NT2/D1 (cell line): ENCODE results near the gene UBXN1.
"Not testable (repeated sequence)": the region's sequence is repeated elsewhere in the genome, so short reads cannot be mapped to it uniquely, and the experiment has no call there.

Experiments used
- DNase-seq: peaks from one replicate; pipeline ENCODE4 v3.0.0-alpha.2; 2011; ENCODE audit warnings: low read depth, low spot score
- H3K27me3 ChIP-seq: 2 replicates; pipeline ENCODE4 v1.6.0; 2011; ENCODE audit warnings: mild to moderate bottlenecking; ENCODE audit not compliant: insufficient read length, insufficient read depth
- H3K36me3 ChIP-seq: 2 replicates; pipeline ENCODE4 v1.6.1; 2011; ENCODE audit warnings: mild to moderate bottlenecking, low read length, mixed read lengths; ENCODE audit not compliant: insufficient read depth, insufficient read length
- H3K4me1 ChIP-seq: 2 replicates; pipeline ENCODE4 v1.5.1; 2011; ENCODE audit not compliant: insufficient read depth, insufficient read length
- H3K4me3 ChIP-seq: 2 replicates; pipeline ENCODE4 v1.5.1; 2011; ENCODE audit warnings: low read depth; ENCODE audit not compliant: insufficient read length
- H3K9ac ChIP-seq: 2 replicates; pipeline ENCODE4 v1.6.0; 2011; ENCODE audit warnings: low read depth; ENCODE audit not compliant: insufficient read length
- H3K9me3 ChIP-seq: 2 replicates; pipeline ENCODE4 v1.5.1; 2011; ENCODE audit warnings: mild to moderate bottlenecking, low read length; ENCODE audit not compliant: insufficient read depth
- SUZ12 ChIP-seq: IDR thresholded peaks from 2 replicates; pipeline ENCODE4 v1.6.1; 2011; ENCODE audit not compliant: insufficient read length, insufficient read depth; ENCODE audit errors: extremely low read depth
- YY1 ChIP-seq: IDR thresholded peaks from 2 replicates; pipeline ENCODE4 v1.6.1; 2011; ENCODE audit not compliant: insufficient read length, insufficient read depth
- ZNF274 ChIP-seq: IDR thresholded peaks from 2 replicates; pipeline ENCODE4 v1.6.1; 2011; ENCODE audit warnings: mild to moderate bottlenecking, low read depth, low read length

Gene UBXN1

GRCh38 chr11:62677156-62677555 is 1.7 kb downstream of the UBXN1 start:
- Histone ChIP-seq H3K36me3 (peaks cover 48% of the 10 kb centered on the region), H3K9me3 (no peaks in the 10 kb centered on the region), H3K9ac (peak overlapping the region; percentile 23), H3K27me3 (no peaks in the 10 kb centered on the region), H3K4me3 (no peak overlapping the region), H3K4me1 (peaks cover 5% of the 10 kb centered on the region)
- TF ChIP-seq YY1 = no peak
- TF ChIP-seq ZNF274 = no peak
- no peak for TF ChIP-seq SUZ12
- DNase-seq = no peak

- H3K9me3 ChIP-seq = no peaks in the 10 kb centered on the region
Observed at GRCh38 chr11:62676698-62677097, 2.2 kb downstream of the UBXN1 start.

GRCh38 chr11:62675415-62675814 is 3.5 kb downstream of the UBXN1 start:
- H3K4me3 ChIP-seq, DNase-seq, H3K27me3 ChIP-seq, H3K9ac ChIP-seq, H3K9me3 ChIP-seq, H3K4me1 ChIP-seq: not testable (repeated sequence)
- H3K36me3 ChIP-seq = peaks cover 48% of the 10 kb centered on the region

More at GRCh38 chr11:62676698-62677097, 2.2 kb downstream of the UBXN1 start:
- TF ChIP-seq YY1 (no peak), ZNF274 (no peak), SUZ12 (no peak)
- H3K9ac ChIP-seq = no peak overlapping the region
- H3K36me3 ChIP-seq = peaks cover 48% of the 10 kb centered on the region
- no peaks in the 10 kb centered on the region for H3K27me3 ChIP-seq
- H3K4me3 ChIP-seq = no peak overlapping the region
- DNase-seq = no peak
- H3K4me1 ChIP-seq = peaks cover 5% of the 10 kb centered on the region

- no peaks in the 10 kb centered on the region for H3K9me3 ChIP-seq
- H3K36me3 ChIP-seq = peaks cover 57% of the 10 kb centered on the region
- no peak for TF ChIP-seq YY1
- TF ChIP-seq ZNF274 = no peak
- no peak for TF ChIP-seq SUZ12
- no peaks in the 10 kb centered on the region for H3K27me3 ChIP-seq
- H3K9ac ChIP-seq = peak overlapping the region; percentile 98
- DNase-seq = no peak
- peaks cover 5% of the 10 kb centered on the region for H3K4me1 ChIP-seq
- H3K4me3 ChIP-seq = no peak overlapping the region
Observed at GRCh38 chr11:62673196-62673525, 5.7 kb downstream of the UBXN1 start.

- Histone ChIP-seq H3K9me3 (no peaks in the 10 kb centered on the region), H3K9ac (peak within 1 kb of the TSS; percentile 98), H3K27me3 (no peaks in the 10 kb centered on the region), H3K4me1 (peaks cover 2% of the 10 kb centered on the region), H3K4me3 (peak within 1 kb of the TSS; percentile 68), H3K36me3 (peaks cover 55% of the 10 kb centered on the region)
- TF ChIP-seq SUZ12 (no peak), ZNF274 (no peak), YY1 (no peak)
- peak; percentile 89 for DNase-seq
Observed at GRCh38 chr11:62671608-62672389, 7.1 kb downstream of the UBXN1 start, which contains the start of the genes LBHD1 and UQCC3. TSS of gene LBHD1 (minus strand) at chr11:62672267. CDS start at chr11:62670031, 2,236 bp downstream. TSS of gene UQCC3 (plus strand) at chr11:62671673. CDS start at chr11:62671746, 73 bp downstream.

- no peak for TF ChIP-seq SUZ12
- TF ChIP-seq YY1 = no peak
- no peak for TF ChIP-seq ZNF274
- Histone ChIP-seq H3K9ac (peak overlapping the region; percentile 98), H3K36me3 (peaks cover 56% of the 10 kb centered on the region), H3K27me3 (no peaks in the 10 kb centered on the region), H3K9me3 (no peaks in the 10 kb centered on the region), H3K4me3 (peak overlapping the region; percentile 68), H3K4me1 (peaks cover 2% of the 10 kb centered on the region)
- DNase-seq = no peak
Observed at GRCh38 chr11:62671236-62671607, 7.7 kb downstream of the UBXN1 start.

GRCh38 chr11:62669420-62670161 is 9.3 kb downstream of the UBXN1 start:
- peaks cover 2% of the 10 kb centered on the region for H3K4me1 ChIP-seq
- H3K27me3 ChIP-seq = no peaks in the 10 kb centered on the region
- H3K9me3 ChIP-seq = no peaks in the 10 kb centered on the region
- no peak overlapping the region for H3K4me3 ChIP-seq
- TF ChIP-seq YY1 (no peak), SUZ12 (no peak), ZNF274 (no peak)
- H3K9ac ChIP-seq = no peak overlapping the region
- peaks cover 59% of the 10 kb centered on the region for H3K36me3 ChIP-seq
- no peak for DNase-seq
